ENCODE measurements around the gene CABP1. TPM values are rescaled to one million over a fixed set of nuclear protein-coding genes. Genes with fewer than 3 reads are reported as not detected.
A peak's percentile ranks its signal among the peaks of the same experiment; 100 is the strongest.

Gene CABP1
- total RNA-seq, 1 experiment from 2014 or later, result 3.0 TPM

DNA sequence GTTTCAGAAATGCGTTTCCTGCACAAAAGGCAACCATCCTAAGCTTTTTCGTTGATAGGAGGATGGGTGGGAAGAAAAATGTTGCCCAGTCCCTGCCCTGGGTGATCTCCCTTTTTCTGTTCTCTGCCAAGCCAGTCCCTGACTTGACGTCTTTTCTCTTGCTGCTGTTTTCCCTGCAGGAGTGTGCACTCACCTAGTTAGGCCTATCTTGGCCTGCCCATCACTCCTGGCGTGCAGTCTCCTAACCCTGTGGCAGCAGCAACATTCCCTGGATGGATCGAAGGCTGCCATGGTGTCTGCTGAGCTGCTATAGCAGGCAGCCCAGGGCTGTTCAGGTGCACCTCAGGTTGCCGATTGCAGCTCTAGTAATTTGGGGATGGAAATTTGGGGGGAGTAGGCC is 71.0 kb downstream of the CABP1 start:
- Histone ChIP-seq H3K79me1 (ENCODE audit: insufficient read depth, low read depth, low read length, poor library complexity, severe bottlenecking) (no peaks in the 10 kb centered on the region), H3K27ac (ENCODE audit: insufficient read length, low read depth, low read length) (no peak overlapping the region), H2BK5ac (ENCODE audit: insufficient read length, low read length) (no peak overlapping the region), H3K9me3 (ENCODE audit: control insufficient read depth, low read depth, low read length) (no peaks in the 10 kb centered on the region), H3K18ac (ENCODE audit: insufficient read length, low read depth, low read length) (no peak overlapping the region), H3K23me2 (ENCODE audit: insufficient read length, low read depth, low read length, poor library complexity, severe bottlenecking) (peaks cover 7% of the 10 kb centered on the region), H2BK120ac (ENCODE audit: low read depth, low read length, poor library complexity, severe bottlenecking) (no peak overlapping the region), H3K79me2 (ENCODE audit: insufficient read depth, low read length) (no peaks in the 10 kb centered on the region; the same call in 1 of the 2 replicates), H3K9ac (ENCODE audit: extremely low read depth, insufficient read length, low read length) (peak overlapping the region; percentile 79), H3K56ac (ENCODE audit: insufficient read length, low read depth, low read length) (no peak overlapping the region), H3K4me1 (ENCODE audit: insufficient read depth, low read length) (no peaks in the 10 kb centered on the region; the same call in 1 of the 2 replicates), H2AK5ac (ENCODE audit: insufficient read length, low read length) (no peak overlapping the region), H3K14ac (ENCODE audit: insufficient read depth, low read length) (no peak overlapping the region), H3K4ac (ENCODE audit: low read depth, low read length) (no peak overlapping the region), H2BK20ac (ENCODE audit: low read depth, low read length, poor library complexity, severe bottlenecking) (no peak overlapping the region), H4K91ac (ENCODE audit: insufficient read length, low read depth, low read length) (no peak overlapping the region), H2BK15ac (ENCODE audit: low read depth, low read length) (no peak overlapping the region), H2AFZ (ENCODE audit: low read length) (no peak overlapping the region), H3K23ac (ENCODE audit: insufficient read length, low read depth, low read length) (no peak overlapping the region), H3K4me2 (ENCODE audit: insufficient read depth, insufficient read length, low read length) (peak overlapping the region; percentile 69), H4K5ac (ENCODE audit: insufficient read length, low read depth, low read length) (no peak overlapping the region), H3T11ph (ENCODE audit: low read length) (no peak overlapping the region), H4K20me1 (ENCODE audit: control insufficient read depth, insufficient read depth, insufficient read length) (no peaks in the 10 kb centered on the region), H4K8ac (replicated peaks; ENCODE audit: insufficient read length, low read depth, low read length) (no peak overlapping the region), H2BK12ac (ENCODE audit: insufficient read length, low read depth, low read length) (no peak overlapping the region), H3K27me3 (ENCODE audit: insufficient read depth, low read length) (no peaks in the 10 kb centered on the region)
- DNase-seq, result peak; percentile 37
- Mint-ChIP-seq H3K27ac (peak overlapping the region in 1 of 3 experiments; percentile 93; a peak in 3 of 7 replicates), H3K4me1 (peaks cover 19% of the 10 kb centered on the region in 2 experiments), H3K27me3 (ENCODE audit: low read depth) (no peaks in the 10 kb centered on the region; the same call in 1 of the 2 replicates), H3K36me3 (ENCODE audit: insufficient read depth in 1 of 3, low read depth in 3 of 3) (peaks cover 20 to 38% (median 33%) of the 10 kb centered on the region in 3 experiments), H3K9me3 (no peaks in the 10 kb centered on the region), H3K4me3 (peak overlapping the region; percentile 83 to 85)
- TF ChIP-seq, protein P1, sequence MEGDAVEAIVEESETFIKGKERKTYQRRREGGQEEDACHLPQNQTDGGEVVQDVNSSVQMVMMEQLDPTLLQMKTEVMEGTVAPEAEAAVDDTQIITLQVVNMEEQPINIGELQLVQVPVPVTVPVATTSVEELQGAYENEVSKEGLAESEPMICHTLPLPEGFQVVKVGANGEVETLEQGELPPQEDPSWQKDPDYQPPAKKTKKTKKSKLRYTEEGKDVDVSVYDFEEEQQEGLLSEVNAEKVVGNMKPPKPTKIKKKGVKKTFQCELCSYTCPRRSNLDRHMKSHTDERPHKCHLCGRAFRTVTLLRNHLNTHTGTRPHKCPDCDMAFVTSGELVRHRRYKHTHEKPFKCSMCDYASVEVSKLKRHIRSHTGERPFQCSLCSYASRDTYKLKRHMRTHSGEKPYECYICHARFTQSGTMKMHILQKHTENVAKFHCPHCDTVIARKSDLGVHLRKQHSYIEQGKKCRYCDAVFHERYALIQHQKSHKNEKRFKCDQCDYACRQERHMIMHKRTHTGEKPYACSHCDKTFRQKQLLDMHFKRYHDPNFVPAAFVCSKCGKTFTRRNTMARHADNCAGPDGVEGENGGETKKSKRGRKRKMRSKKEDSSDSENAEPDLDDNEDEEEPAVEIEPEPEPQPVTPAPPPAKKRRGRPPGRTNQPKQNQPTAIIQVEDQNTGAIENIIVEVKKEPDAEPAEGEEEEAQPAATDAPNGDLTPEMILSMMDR (conservative IDR thresholded peaks at IDR 0.05), result no peak
- WGBS (ENCODE audit: extremely low coverage, insufficient read length, low lambda C conversion rate), result no CpG with 5 or more reads among the region's 6 CpGs
